GM23338 (cell line): Measurements from ENCODE around the gene UST. TPM values are rescaled to one million over a fixed set of nuclear protein-coding genes. Genes with fewer than 3 reads are reported as not detected.
"Not testable (repeated sequence)": the region's sequence is repeated elsewhere in the genome, so short reads cannot be mapped to it uniquely, and the experiment has no call there.

Experiments
- ATAC-seq: fragments of 200-7000 bp; cut with Tn5 transposase; 3 replicates; pipeline ENCODE4 v1.9.1; 2020
- DNase-seq: peaks from one replicate; pipeline ENCODE4 v3.0.0-alpha.2; 2015; ENCODE audit warnings: low spot score
- H2AFZ ChIP-seq: fragments of 200-600 bp; sonication (generic); 2 replicates; pipeline ENCODE4 v1.8.0; 2016; ENCODE audit warnings: antibody characterized with exemption, mild to moderate bottlenecking, moderate library complexity
- H3F3A ChIP-seq: fragments of 200-600 bp; sonication (generic); replicated peaks from 2 replicates; pipeline ENCODE4 v1.8.0; 2017; ENCODE audit warnings: antibody characterized with exemption, mixed run types, low read depth
- H3K27ac ChIP-seq: fragments of 200-600 bp; sonication (generic); 2 replicates; pipeline ENCODE4 v1.6.1; 2016; ENCODE audit warnings: low read depth
- H3K27me3 ChIP-seq: fragments of 200-600 bp; sonication (generic); 2 replicates; pipeline ENCODE4 v1.8.0; 2016; ENCODE audit warnings: mild to moderate bottlenecking, mixed run types, moderate library complexity; ENCODE audit not compliant: insufficient read depth
- H3K36me3 ChIP-seq: fragments of 200-600 bp; sonication (generic); 2 replicates; pipeline ENCODE4 v1.8.0; 2016; ENCODE audit warnings: mild to moderate bottlenecking; ENCODE audit not compliant: insufficient read depth
- H3K4me1 ChIP-seq: fragments of 200-600 bp; sonication (generic); 2 replicates; pipeline ENCODE4 v1.8.0; 2016; ENCODE audit warnings: mild to moderate bottlenecking, moderate library complexity; ENCODE audit not compliant: insufficient read depth
- H3K4me2 ChIP-seq: fragments of 200-600 bp; sonication (generic); 2 replicates; pipeline ENCODE4 v1.7.1; 2017; ENCODE audit warnings: mixed run types
- H3K4me3 ChIP-seq: fragments of 200-600 bp; sonication (generic); 2 replicates; pipeline ENCODE4 v1.6.1; 2016; ENCODE audit warnings: mixed run types
- H3K79me2 ChIP-seq: fragments of 200-600 bp; sonication (generic); replicated peaks from 2 replicates; pipeline ENCODE4 v1.8.0; 2017; ENCODE audit warnings: mild to moderate bottlenecking; ENCODE audit not compliant: insufficient read depth
- H3K9me2 ChIP-seq: fragments of 200-600 bp; sonication (generic); 2 replicates; pipeline ENCODE4 v1.8.0; 2017; ENCODE audit not compliant: insufficient read depth
- H4K20me1 ChIP-seq: fragments of 200-600 bp; sonication (generic); replicated peaks from 2 replicates; pipeline ENCODE4 v1.8.0; 2017; ENCODE audit warnings: mild to moderate bottlenecking; ENCODE audit not compliant: insufficient read depth
- H3K27ac Mint-ChIP-seq: 2 replicates; pipeline ENCODE4 v1.8.0; 2020; ENCODE audit warnings: inconsistent platforms, mild to moderate bottlenecking, moderate library complexity, mixed read lengths
- H3K27me3 Mint-ChIP-seq: 3 replicates; pipeline ENCODE4 v1.8.0; 2022; ENCODE audit warnings: low read depth, mild to moderate bottlenecking, moderate library complexity, mixed read lengths, inconsistent platforms; ENCODE audit not compliant: insufficient read depth, poor library complexity
- H3K36me3 Mint-ChIP-seq: 3 replicates; pipeline ENCODE4 v1.8.0; 2021; ENCODE audit warnings: low read depth, mild to moderate bottlenecking, inconsistent platforms, moderate library complexity, mixed read lengths
- H3K4me1 Mint-ChIP-seq: 3 replicates; pipeline ENCODE4 v1.8.0; 2020; ENCODE audit warnings: mild to moderate bottlenecking, inconsistent platforms, mixed read lengths
- H3K4me3 Mint-ChIP-seq: 3 replicates; pipeline ENCODE4 v1.8.0; 2021; ENCODE audit warnings: moderate library complexity, mild to moderate bottlenecking, inconsistent platforms, mixed read lengths
- H3K9me3 Mint-ChIP-seq: 3 replicates; pipeline ENCODE4 v1.8.0; 2020; ENCODE audit warnings: moderate library complexity, mild to moderate bottlenecking, inconsistent platforms, mixed read lengths
- CREB1 ChIP-seq: fragments of 250-450 bp; sonication (Bioruptor Pico); IDR thresholded peaks from 2 replicates; pipeline ENCODE4 v1.5.0; 2020; ENCODE audit warnings: low read depth, mild to moderate bottlenecking, moderate library complexity
- CTCF ChIP-seq, 2 experiments: fragments of 200-600 bp in 1 of 2; sonication (generic) in 1 of 2; conservative IDR thresholded peaks; 2 replicates each; pipeline versions ENCODE4 v1.5.1 to v1.6.1; 2016 to 2017; ENCODE audit warnings: antibody characterized with exemption in 2 of 2, low read depth in 2 of 2, mild to moderate bottlenecking in 2 of 2, moderate library complexity in 1 of 2
- ETS1 ChIP-seq: IDR thresholded peaks from 2 replicates; pipeline ENCODE4 v1.6.1; 2016; ENCODE audit warnings: antibody characterized with exemption
- EZH2 ChIP-seq: fragments of 200-600 bp; sonication (generic); IDR thresholded peaks from one replicate; pipeline ENCODE4 v1.8.0; 2017; ENCODE audit warnings: antibody characterized with exemption, mild to moderate bottlenecking, low read depth; ENCODE audit not compliant: unreplicated experiment
- EZH2phosphoT487 ChIP-seq: fragments of 200-600 bp; sonication (generic); IDR thresholded peaks from one replicate; pipeline ENCODE4 v1.8.1; 2018; ENCODE audit warnings: antibody characterized with exemption; ENCODE audit not compliant: unreplicated experiment
- JUNB ChIP-seq: IDR thresholded peaks from one replicate; pipeline ENCODE4 v1.6.1; 2016; ENCODE audit warnings: antibody characterized with exemption; ENCODE audit not compliant: unreplicated experiment
- NANOG ChIP-seq: IDR thresholded peaks from 2 replicates; pipeline ENCODE4 v1.6.1; 2016; ENCODE audit warnings: antibody characterized with exemption, borderline replicate concordance
- POLR2AphosphoS5 ChIP-seq: IDR thresholded peaks from 2 replicates; pipeline ENCODE4 v1.6.1; 2016; ENCODE audit warnings: antibody characterized with exemption, low read depth
- ZNF114 ChIP-seq: fragments of 250-450 bp; sonication (Bioruptor Pico); IDR thresholded peaks from 2 replicates; pipeline ENCODE4 v1.5.0; 2020; ENCODE audit warnings: mild to moderate bottlenecking, moderate library complexity
- ZNF331 ChIP-seq: fragments of 250-450 bp; sonication (Bioruptor Pico); IDR thresholded peaks from 2 replicates; pipeline ENCODE4 v1.5.0; 2020; ENCODE audit warnings: low read depth, mild to moderate bottlenecking, moderate library complexity
- ZNF462 ChIP-seq: fragments of 250-450 bp; sonication (Bioruptor Pico); IDR thresholded peaks from 2 replicates; pipeline ENCODE4 v1.5.0; 2020; ENCODE audit warnings: mild to moderate bottlenecking, moderate library complexity
- polyA plus RNA-seq: library from polyadenylated mRNA; unstranded; fragments of >200 nt; fragmentation: Nextera tagmentation; extraction: Ambion mirVana; gene quantifications from 2 replicates; pipeline ENCODE4 v1.2.1, GENCODE V29; 2016
- total RNA-seq: library from RNA; depleted of rRNA; stranded (reverse); fragments of >200 nt; shearing (Covaris generic); gene quantifications from 2 replicates; pipeline ENCODE4 v1.2.3, GENCODE V29; 2014

The UST gene
- total and polyA plus RNA-seq, 2 experiments from 2014 or later = 12.6 to 33.0 TPM

GRCh38 chr6:149103950-149104349 is 357.1 kb downstream of the UST start:
- DNase-seq, H3K4me3 Mint-ChIP-seq, ATAC-seq: not testable (repeated sequence)

GRCh38 chr6:149107520-149107919 is 360.7 kb downstream of the UST start:
- no peaks in the 10 kb centered on the region for H3K9me2 ChIP-seq
- H3K4me1 Mint-ChIP-seq = no peaks in the 10 kb centered on the region
- no peak for TF ChIP-seq JUNB
- TF ChIP-seq POLR2AphosphoS5 = no peak
- TF ChIP-seq NANOG = no peak
- TF ChIP-seq CREB1 (CRISPR knock-in tag) = no peak
- no peak for TF ChIP-seq EZH2
- TF ChIP-seq ZNF331 (CRISPR knock-in tag) = no peak
- TF ChIP-seq ZNF114 (CRISPR knock-in tag) = no peak
- no peak for TF ChIP-seq CTCF (conservative IDR thresholded peaks at IDR 0.05; ENCODE audit: low read depth in 2 of 2)
- no peak for TF ChIP-seq ZNF462
- no peak for TF ChIP-seq ETS1
- no peak for TF ChIP-seq EZH2phosphoT487

More at GRCh38 chr6:149103950-149104349, 357.1 kb downstream of the UST start:
- H3K9me2 ChIP-seq, H3K36me3 ChIP-seq, H3K79me2 ChIP-seq, H3K27ac Mint-ChIP-seq, H3K36me3 Mint-ChIP-seq, H3K4me3 ChIP-seq, H3K27me3 ChIP-seq, H3K4me1 ChIP-seq, H3F3A ChIP-seq, H4K20me1 ChIP-seq, H2AFZ ChIP-seq, H3K4me2 ChIP-seq, H3K9me3 Mint-ChIP-seq, H3K4me1 Mint-ChIP-seq, H3K27me3 Mint-ChIP-seq, H3K27ac ChIP-seq: not testable (repeated sequence)

More at GRCh38 chr6:149107520-149107919, 360.7 kb downstream of the UST start:
- no peaks in the 10 kb centered on the region for H3K4me1 ChIP-seq
- no peak overlapping the region for H3K27ac Mint-ChIP-seq
- H3K4me3 Mint-ChIP-seq = no peak overlapping the region
- H3K4me3 ChIP-seq = no peak overlapping the region
- no peaks in the 10 kb centered on the region for H3K36me3 Mint-ChIP-seq
- DNase-seq = no peak
- peak; percentile 55 for ATAC-seq
- H3K27ac ChIP-seq = no peak overlapping the region
- H3K27me3 Mint-ChIP-seq = peaks cover 3% of the 10 kb centered on the region
- H3F3A ChIP-seq = no peaks in the 10 kb centered on the region
- no peak overlapping the region for H3K4me2 ChIP-seq
- H3K36me3 ChIP-seq = no peaks in the 10 kb centered on the region
- no peaks in the 10 kb centered on the region for H3K27me3 ChIP-seq
- H3K9me3 Mint-ChIP-seq = no peaks in the 10 kb centered on the region; the same call in 1 of the 3 replicates
- no peaks in the 10 kb centered on the region for H4K20me1 ChIP-seq
- no peaks in the 10 kb centered on the region for H3K79me2 ChIP-seq
- H2AFZ ChIP-seq = peak overlapping the region; percentile 32; the same call in 1 of the 2 replicates
